ENCODE data around the gene OR3A3. TPM values are rescaled to one million over a fixed set of nuclear protein-coding genes. Genes with fewer than 3 reads are reported as not detected.
"Not testable (repeated sequence)": the region's sequence is repeated elsewhere in the genome, so short reads cannot be mapped to it uniquely, and the experiment has no call there.

The OR3A3 gene
- total RNA-seq, 2 experiments from 2014 or later = not detected

GRCh38 chr17:3433215-3433614 is 22.0 kb downstream of the OR3A3 start:
- H3K9me3 Mint-ChIP-seq; H3K4me3 Mint-ChIP-seq; H3K4me1 Mint-ChIP-seq; H3K36me3 Mint-ChIP-seq (ENCODE audit: low read depth); POLR2A ChIA-PET; H3K27me3 Mint-ChIP-seq; CTCF ChIA-PET; H3K27ac Mint-ChIP-seq: not testable (repeated sequence)
- DNase-seq = peak; percentile 7

- CTCF ChIA-PET = no interaction called here
- Mint-ChIP-seq H3K36me3 (ENCODE audit: low read depth) (no peaks in the 10 kb centered on the region), H3K4me3 (no peak within 1 kb of the TSS), H3K27ac (no peak within 1 kb of the TSS), H3K27me3 (no peaks in the 10 kb centered on the region), H3K9me3 (no peaks in the 10 kb centered on the region), H3K4me1 (no peaks in the 10 kb centered on the region)
- no peak for DNase-seq
- POLR2A ChIA-PET = no interaction called here
Measured at GRCh38 chr17:3433741-3434140, 22.6 kb downstream of the OR3A3 start, which contains the start of gene OR1E2. TSS of gene OR1E2 (minus strand) at chr17:3433841. CDS start at chr17:3433841, 0 bp downstream.

- H3K36me3 Mint-ChIP-seq (ENCODE audit: low read depth) = no peaks in the 10 kb centered on the region
- POLR2A ChIA-PET = no interaction called here
- no peak for DNase-seq
- CTCF ChIA-PET = no interaction called here
- peaks cover 17% of the 10 kb centered on the region for H3K27me3 Mint-ChIP-seq
- H3K9me3 Mint-ChIP-seq = no peaks in the 10 kb centered on the region
- no peaks in the 10 kb centered on the region for H3K4me1 Mint-ChIP-seq
- no peak overlapping the region for H3K27ac Mint-ChIP-seq
- H3K4me3 Mint-ChIP-seq = no peak overlapping the region
Measured at GRCh38 chr17:3438368-3438767, 27.2 kb downstream of the OR3A3 start.

DNA sequence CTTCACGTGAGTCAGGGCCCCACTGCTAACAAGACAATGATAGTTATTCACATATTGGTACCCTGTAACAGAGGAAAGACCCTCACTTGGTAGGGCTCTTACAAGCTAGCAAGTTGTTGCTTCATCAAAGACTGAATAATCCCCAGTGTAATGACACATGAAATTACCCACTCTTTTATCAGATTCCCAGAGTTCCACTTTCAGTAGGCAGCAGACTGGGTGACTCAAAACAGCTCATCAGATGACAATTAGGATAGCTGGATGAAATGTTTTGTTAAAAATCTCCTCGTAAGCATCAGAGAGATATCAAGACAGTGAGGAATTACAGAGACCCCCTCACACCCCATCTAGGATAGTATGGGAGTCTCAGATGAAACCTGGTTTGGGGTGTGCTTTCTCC is 29.3 kb downstream of the OR3A3 start:
- CTCF ChIA-PET = no interaction called here
- Mint-ChIP-seq H3K36me3 (ENCODE audit: low read depth) (no peaks in the 10 kb centered on the region), H3K27ac (no peak overlapping the region), H3K9me3 (no peaks in the 10 kb centered on the region), H3K27me3 (peaks cover 25% of the 10 kb centered on the region), H3K4me1 (no peaks in the 10 kb centered on the region), H3K4me3 (no peak overlapping the region)
- POLR2A ChIA-PET = no interaction called here
- no peak for DNase-seq

- Mint-ChIP-seq H3K4me3 (no peak overlapping the region), H3K36me3 (ENCODE audit: low read depth) (no peaks in the 10 kb centered on the region), H3K9me3 (no peaks in the 10 kb centered on the region), H3K27ac (no peak overlapping the region), H3K4me1 (no peaks in the 10 kb centered on the region), H3K27me3 (peaks cover 19% of the 10 kb centered on the region)
- ChIA-PET CTCF (no interaction called here), POLR2A (no interaction called here)
- no peak for DNase-seq
Measured at GRCh38 chr17:3447625-3448024, 36.5 kb downstream of the OR3A3 start.

GRCh38 chr17:3448059-3448665 is 37.0 kb downstream of the OR3A3 start:
- Mint-ChIP-seq H3K36me3 (ENCODE audit: low read depth) (no peaks in the 10 kb centered on the region), H3K4me1 (no peaks in the 10 kb centered on the region)

DNA sequence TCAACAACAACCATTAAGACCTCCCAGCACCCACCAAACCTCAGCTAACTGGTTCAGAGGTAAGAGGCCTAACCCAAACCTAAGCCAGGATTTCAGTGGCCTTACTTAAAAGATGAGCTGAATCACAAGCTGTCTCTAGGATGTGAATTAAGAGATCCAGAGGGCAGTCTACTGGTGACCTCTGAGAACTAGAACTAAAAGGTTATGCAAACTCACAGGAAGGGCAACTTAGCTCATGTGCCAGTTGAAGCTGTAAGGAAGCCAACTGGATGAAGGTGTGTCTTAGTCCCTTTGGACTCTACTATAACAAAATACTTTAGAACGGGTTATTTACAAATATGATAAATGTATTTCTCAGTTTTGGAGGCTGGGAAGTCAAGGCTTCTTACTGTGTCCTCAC is 55.2 kb downstream of the OR3A3 start:
- H3K27me3 Mint-ChIP-seq; H3K27ac Mint-ChIP-seq; H3K4me3 Mint-ChIP-seq; H3K4me1 Mint-ChIP-seq; DNase-seq; H3K9me3 Mint-ChIP-seq; CTCF ChIA-PET; H3K36me3 Mint-ChIP-seq (ENCODE audit: low read depth); POLR2A ChIA-PET: not testable (repeated sequence)

More at GRCh38 chr17:3448059-3448665, 37.0 kb downstream of the OR3A3 start:
- ChIA-PET POLR2A (no interaction called here), CTCF (no interaction called here)
- no peak overlapping the region for H3K27ac Mint-ChIP-seq
- H3K4me3 Mint-ChIP-seq = no peak overlapping the region
- no peaks in the 10 kb centered on the region for H3K9me3 Mint-ChIP-seq
- peaks cover 18% of the 10 kb centered on the region for H3K27me3 Mint-ChIP-seq
- no peak for DNase-seq

DNA sequence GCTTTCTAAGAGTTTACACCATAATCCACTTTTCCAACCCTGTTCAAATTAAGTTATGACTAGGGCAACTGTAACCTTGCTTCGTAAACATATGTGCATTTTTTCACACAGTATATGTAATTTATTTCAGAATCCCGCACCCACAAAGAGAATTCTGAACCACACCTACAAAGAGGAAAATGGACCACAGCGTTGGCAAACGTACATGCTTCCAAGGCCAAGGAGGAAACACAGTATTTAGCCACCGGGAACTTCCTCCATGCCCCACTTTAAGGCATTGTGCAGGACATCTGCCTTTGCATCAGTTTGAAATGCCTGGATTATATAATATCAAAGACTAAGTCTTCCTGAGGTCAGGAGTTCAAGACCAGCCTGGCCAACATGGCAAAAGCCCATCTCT is 58.4 kb downstream of the OR3A3 start:
- no peaks in the 10 kb centered on the region for H3K36me3 Mint-ChIP-seq (ENCODE audit: low read depth)
- no peaks in the 10 kb centered on the region for H3K4me1 Mint-ChIP-seq
- no peak overlapping the region for H3K27ac Mint-ChIP-seq
- no peak for DNase-seq
- CTCF ChIA-PET = no interaction called here
- no peak overlapping the region for H3K4me3 Mint-ChIP-seq
- H3K9me3 Mint-ChIP-seq = no peaks in the 10 kb centered on the region
- H3K27me3 Mint-ChIP-seq = peaks cover 3% of the 10 kb centered on the region
- POLR2A ChIA-PET = no interaction called here

- no peak for DNase-seq
- Mint-ChIP-seq H3K36me3 (ENCODE audit: low read depth) (no peaks in the 10 kb centered on the region), H3K27ac (no peak within 1 kb of the TSS), H3K9me3 (no peaks in the 10 kb centered on the region), H3K27me3 (peaks cover 3% of the 10 kb centered on the region), H3K4me3 (no peak within 1 kb of the TSS), H3K4me1 (no peaks in the 10 kb centered on the region)
- CTCF ChIA-PET = no interaction called here
- POLR2A ChIA-PET = no interaction called here
Measured at GRCh38 chr17:3471599-3471998, 60.4 kb downstream of the OR3A3 start, which contains the start of gene SPATA22. TSS of gene SPATA22 (minus strand) at chr17:3471819. CDS start at chr17:3469325, 2,494 bp downstream.

GRCh38 chr17:3472137-3472536 is 61.0 kb downstream of the OR3A3 start:
- Mint-ChIP-seq H3K27ac (no peak overlapping the region), H3K9me3 (no peaks in the 10 kb centered on the region), H3K4me3 (no peak overlapping the region), H3K4me1 (no peaks in the 10 kb centered on the region), H3K27me3 (no peaks in the 10 kb centered on the region), H3K36me3 (ENCODE audit: low read depth) (no peaks in the 10 kb centered on the region)
- no peak for DNase-seq
- ChIA-PET CTCF (no interaction called here), POLR2A (no interaction called here)

Other genes with a start within 250 kb of the OR3A3 start
- not detected for gene OR1A2, start 213.9 kb upstream of the OR3A3 start, total RNA-seq
- gene OR1A1, start 203.7 kb upstream of the OR3A3 start, total RNA-seq = not detected
- under 1 TPM; 0.44 to 0.64 TPM for gene OR3A1, start 113.0 kb upstream of the OR3A3 start, total RNA-seq
- gene OR3A2, start 25.1 kb upstream of the OR3A3 start, total RNA-seq = 1 to 10 TPM; 1.4 to 2.0 TPM
- not detected for gene OR1E1, start 13.0 kb upstream of the OR3A3 start, total RNA-seq
- not detected for gene OR1E2, start 22.5 kb downstream of the OR3A3 start, total RNA-seq
- gene SPATA22, start 60.4 kb downstream of the OR3A3 start, total RNA-seq = under 1 TPM; 0.81 to 0.89 TPM
- gene ASPA, start 64.6 kb downstream of the OR3A3 start, total RNA-seq = not detected
- gene TRPV3, start 146.4 kb downstream of the OR3A3 start, total RNA-seq = under 1 TPM; 0.10 to 0.27 TPM
- gene TRPV1, start 198.0 kb downstream of the OR3A3 start, total RNA-seq = 1 to 10 TPM; 3.1 to 4.3 TPM
- gene SHPK, start 224.9 kb downstream of the OR3A3 start, total RNA-seq = 10 to 100 TPM; 11.5 to 12.3 TPM
- 10 to 100 TPM; 10.3 TPM for gene CTNS, start 225.4 kb downstream of the OR3A3 start, total RNA-seq